ENCODE measurements around the gene ING3.

Gene ING3

GRCh38 chr7:120950539-120951308, at the start of gene ING3:
Gene ING3, plus strand, starts transcription at chr7:120950777. Its CDS starts 120 bp downstream, at chr7:120950897.
- DNase-seq, result peak; percentile 99

- peak; percentile 3 for DNase-seq
Observed at GRCh38 chr7:120915314-120916105, 35.1 kb upstream of the ING3 start.

- DNase-seq, result no peak
Observed at GRCh38 chr7:120916121-120916520, 34.5 kb upstream of the ING3 start.

GRCh38 chr7:120916538-120916937, 34.0 kb upstream of the ING3 start:
- DNase-seq, result no peak

- DNase-seq, result no peak
Observed at GRCh38 chr7:120919466-120919865, 31.1 kb upstream of the ING3 start.

GRCh38 chr7:120920034-120920433, 30.5 kb upstream of the ING3 start:
- DNase-seq, result no peak

- no peak for DNase-seq
Observed at GRCh38 chr7:120920591-120921274, 29.8 kb upstream of the ING3 start.

- DNase-seq, result no peak
Observed at GRCh38 chr7:120924837-120925236, 25.7 kb upstream of the ING3 start.

- DNase-seq, result no peak
Observed at GRCh38 chr7:120925392-120925791, 25.2 kb upstream of the ING3 start.

- no peak for DNase-seq
Observed at GRCh38 chr7:120926943-120927346, 23.6 kb upstream of the ING3 start.

- DNase-seq, result no peak
Observed at GRCh38 chr7:120927454-120928103, 23.0 kb upstream of the ING3 start.

GRCh38 chr7:120931243-120931642, 19.3 kb upstream of the ING3 start:
- DNase-seq, result no peak

- no peak for DNase-seq
Observed at GRCh38 chr7:120933475-120933874, 17.1 kb upstream of the ING3 start.

- DNase-seq, result no peak
Observed at GRCh38 chr7:120939345-120939744, 11.2 kb upstream of the ING3 start.

GRCh38 chr7:120941064-120941463, 9.5 kb upstream of the ING3 start:
- DNase-seq, result no peak

GRCh38 chr7:120941856-120942255, 8.7 kb upstream of the ING3 start:
- no peak for DNase-seq

GRCh38 chr7:120942861-120943260, 7.7 kb upstream of the ING3 start:
- DNase-seq, result no peak

- peak; percentile 13 for DNase-seq
Observed at GRCh38 chr7:120944826-120945562, 5.6 kb upstream of the ING3 start.

GRCh38 chr7:120947980-120948379, 2.6 kb upstream of the ING3 start:
- no peak for DNase-seq

GRCh38 chr7:120949393-120949911, 1.1 kb upstream of the ING3 start:
- no peak for DNase-seq

GRCh38 chr7:120949998-120950538, 509 bp upstream of the ING3 start:
- DNase-seq, result no peak

- no peak for DNase-seq
Observed at GRCh38 chr7:120951309-120951699, 727 bp downstream of the ING3 start.

Data from eye (tissue), 1 donor.